ENCODE results near the gene FBXL22.

The FBXL22 gene

DNA sequence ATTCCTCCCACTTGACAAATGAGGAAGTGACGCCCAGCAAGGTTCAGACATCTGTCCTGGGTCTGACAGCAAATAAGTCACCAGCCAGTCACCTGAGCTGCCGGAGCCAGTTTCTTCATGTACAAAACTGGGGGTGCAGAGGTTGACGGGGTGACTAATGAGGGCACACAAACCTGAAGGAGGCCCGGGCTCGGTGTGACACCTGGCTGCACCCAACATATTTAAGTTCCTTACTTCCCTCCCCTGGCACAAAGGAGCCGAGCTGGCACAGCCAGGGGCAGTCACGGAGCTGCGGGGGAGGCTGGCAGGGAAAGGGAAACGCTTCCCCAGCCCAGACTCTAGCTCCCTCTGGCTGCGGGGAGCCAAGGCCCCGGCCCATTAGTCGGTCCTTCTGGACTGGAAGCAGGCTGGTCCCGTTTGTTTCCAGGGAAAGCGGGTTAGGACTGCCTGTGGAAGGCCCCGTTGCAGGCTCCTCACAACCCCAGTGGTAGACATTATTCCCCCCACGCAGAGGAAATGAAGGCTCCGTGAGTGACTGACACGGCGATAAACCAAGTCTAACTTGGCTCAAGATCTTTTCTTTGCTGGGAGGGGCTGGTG is 2.3 kb downstream of the FBXL22 start:
- TF ChIP-seq CTCF (IDR thresholded peaks at IDR 0.05), result peak; percentile 77
- TF ChIP-seq ZFX (IDR thresholded peaks at IDR 0.05; ENCODE audit: borderline replicate concordance), result no peak
- peak overlapping the region; percentile 83 for H3K27ac ChIP-seq

- peak overlapping the region; percentile 83 for H3K27ac ChIP-seq
- TF ChIP-seq CTCF (IDR thresholded peaks at IDR 0.05) (no peak), ZFX (IDR thresholded peaks at IDR 0.05; ENCODE audit: borderline replicate concordance) (no peak)
Observed at GRCh38 chr15:63600001-63600615, 2.9 kb downstream of the FBXL22 start.

- TF ChIP-seq CTCF (IDR thresholded peaks at IDR 0.05) (peak; percentile 47; the same call in 1 of the 2 replicates), ZFX (IDR thresholded peaks at IDR 0.05; ENCODE audit: borderline replicate concordance) (no peak)
- peak overlapping the region; percentile 83 for H3K27ac ChIP-seq
Observed at GRCh38 chr15:63600616-63601025, 3.4 kb downstream of the FBXL22 start.

DNA sequence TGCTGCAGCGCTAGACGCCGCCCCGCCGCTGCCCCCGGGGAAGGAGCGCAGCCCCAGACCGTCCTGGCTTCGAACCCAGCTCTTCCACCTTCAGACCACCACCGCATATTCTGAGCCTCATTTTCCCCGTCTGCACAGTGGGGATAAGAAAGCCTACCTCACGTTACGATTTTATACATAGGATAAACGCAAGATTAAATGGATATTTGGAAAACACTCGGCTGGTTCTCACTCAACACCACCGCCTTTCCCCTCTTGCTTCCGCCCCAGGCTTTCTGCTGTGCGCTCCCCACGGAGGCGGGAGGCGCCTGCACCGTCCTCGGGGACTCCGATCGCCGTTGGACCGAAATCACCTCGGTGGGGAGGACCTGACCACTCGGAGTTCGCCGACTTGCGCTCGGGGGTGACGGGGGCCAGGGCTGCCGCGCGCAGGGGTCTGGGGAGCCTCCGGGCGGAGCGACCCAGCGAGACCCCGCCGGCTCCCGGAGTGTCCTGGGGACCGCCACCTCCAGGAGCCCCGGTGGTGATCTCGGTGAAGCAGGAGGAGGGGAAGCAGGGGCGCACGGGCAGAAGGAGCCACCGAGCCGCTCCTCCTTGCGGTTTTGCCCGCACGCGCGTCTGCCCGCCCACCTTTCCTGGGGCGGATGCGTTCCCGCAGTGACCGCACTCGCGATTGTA is 4.0 kb downstream of the FBXL22 start:
- H3K27ac ChIP-seq, result peak overlapping the region; percentile 83
- TF ChIP-seq CTCF (IDR thresholded peaks at IDR 0.05) (peak; percentile 17; the same call in 1 of the 2 replicates), ZFX (IDR thresholded peaks at IDR 0.05; ENCODE audit: borderline replicate concordance) (no peak)

DNA sequence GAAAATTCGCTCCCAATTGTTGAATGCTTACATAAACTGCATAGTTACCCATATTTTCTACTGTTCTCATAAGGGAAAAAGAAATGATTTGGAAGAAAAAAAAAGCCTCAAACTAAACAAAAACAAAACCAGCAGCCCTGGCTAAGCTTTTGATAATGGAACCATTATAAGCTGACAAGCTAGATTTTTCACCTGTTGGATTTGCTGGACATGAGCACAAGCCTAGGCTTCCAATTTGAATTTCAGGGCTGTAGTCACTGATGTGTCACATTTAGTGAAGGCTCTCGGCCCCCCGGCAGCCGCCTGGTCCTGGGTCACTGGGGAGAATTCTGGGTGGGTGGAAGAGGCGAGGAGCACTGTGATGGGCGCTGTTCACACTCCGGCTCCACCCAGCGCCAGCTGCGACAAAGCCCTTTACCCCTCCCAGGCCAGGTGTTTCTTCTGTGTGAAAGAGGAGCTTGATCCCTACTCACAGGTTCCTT is 4.6 kb downstream of the FBXL22 start:
- TF ChIP-seq CTCF (IDR thresholded peaks at IDR 0.05), result no peak
- TF ChIP-seq ZFX (IDR thresholded peaks at IDR 0.05; ENCODE audit: borderline replicate concordance), result no peak
- H3K27ac ChIP-seq, result peak overlapping the region; percentile 83

GRCh38 chr15:63602595-63602994 is 5.4 kb downstream of the FBXL22 start:
- TF ChIP-seq ZFX (IDR thresholded peaks at IDR 0.05; ENCODE audit: borderline replicate concordance) (no peak), CTCF (IDR thresholded peaks at IDR 0.05) (no peak)
- no peak overlapping the region for H3K27ac ChIP-seq

GRCh38 chr15:63603516-63603915 is 6.3 kb downstream of the FBXL22 start:
- no peak for TF ChIP-seq CTCF (IDR thresholded peaks at IDR 0.05)
- no peak for TF ChIP-seq ZFX (IDR thresholded peaks at IDR 0.05; ENCODE audit: borderline replicate concordance)
- no peak overlapping the region for H3K27ac ChIP-seq

All from 22Rv1 (cell line).